ENCODE results near the gene NRK.
"Not testable (repeated sequence)": the region's sequence is repeated elsewhere in the genome, so short reads cannot be mapped to it uniquely, and the experiment has no call there.

NRK gene, protein sequence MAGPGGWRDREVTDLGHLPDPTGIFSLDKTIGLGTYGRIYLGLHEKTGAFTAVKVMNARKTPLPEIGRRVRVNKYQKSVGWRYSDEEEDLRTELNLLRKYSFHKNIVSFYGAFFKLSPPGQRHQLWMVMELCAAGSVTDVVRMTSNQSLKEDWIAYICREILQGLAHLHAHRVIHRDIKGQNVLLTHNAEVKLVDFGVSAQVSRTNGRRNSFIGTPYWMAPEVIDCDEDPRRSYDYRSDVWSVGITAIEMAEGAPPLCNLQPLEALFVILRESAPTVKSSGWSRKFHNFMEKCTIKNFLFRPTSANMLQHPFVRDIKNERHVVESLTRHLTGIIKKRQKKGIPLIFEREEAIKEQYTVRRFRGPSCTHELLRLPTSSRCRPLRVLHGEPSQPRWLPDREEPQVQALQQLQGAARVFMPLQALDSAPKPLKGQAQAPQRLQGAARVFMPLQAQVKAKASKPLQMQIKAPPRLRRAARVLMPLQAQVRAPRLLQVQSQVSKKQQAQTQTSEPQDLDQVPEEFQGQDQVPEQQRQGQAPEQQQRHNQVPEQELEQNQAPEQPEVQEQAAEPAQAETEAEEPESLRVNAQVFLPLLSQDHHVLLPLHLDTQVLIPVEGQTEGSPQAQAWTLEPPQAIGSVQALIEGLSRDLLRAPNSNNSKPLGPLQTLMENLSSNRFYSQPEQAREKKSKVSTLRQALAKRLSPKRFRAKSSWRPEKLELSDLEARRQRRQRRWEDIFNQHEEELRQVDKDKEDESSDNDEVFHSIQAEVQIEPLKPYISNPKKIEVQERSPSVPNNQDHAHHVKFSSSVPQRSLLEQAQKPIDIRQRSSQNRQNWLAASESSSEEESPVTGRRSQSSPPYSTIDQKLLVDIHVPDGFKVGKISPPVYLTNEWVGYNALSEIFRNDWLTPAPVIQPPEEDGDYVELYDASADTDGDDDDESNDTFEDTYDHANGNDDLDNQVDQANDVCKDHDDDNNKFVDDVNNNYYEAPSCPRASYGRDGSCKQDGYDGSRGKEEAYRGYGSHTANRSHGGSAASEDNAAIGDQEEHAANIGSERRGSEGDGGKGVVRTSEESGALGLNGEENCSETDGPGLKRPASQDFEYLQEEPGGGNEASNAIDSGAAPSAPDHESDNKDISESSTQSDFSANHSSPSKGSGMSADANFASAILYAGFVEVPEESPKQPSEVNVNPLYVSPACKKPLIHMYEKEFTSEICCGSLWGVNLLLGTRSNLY (N-terminal part only)

DNA sequence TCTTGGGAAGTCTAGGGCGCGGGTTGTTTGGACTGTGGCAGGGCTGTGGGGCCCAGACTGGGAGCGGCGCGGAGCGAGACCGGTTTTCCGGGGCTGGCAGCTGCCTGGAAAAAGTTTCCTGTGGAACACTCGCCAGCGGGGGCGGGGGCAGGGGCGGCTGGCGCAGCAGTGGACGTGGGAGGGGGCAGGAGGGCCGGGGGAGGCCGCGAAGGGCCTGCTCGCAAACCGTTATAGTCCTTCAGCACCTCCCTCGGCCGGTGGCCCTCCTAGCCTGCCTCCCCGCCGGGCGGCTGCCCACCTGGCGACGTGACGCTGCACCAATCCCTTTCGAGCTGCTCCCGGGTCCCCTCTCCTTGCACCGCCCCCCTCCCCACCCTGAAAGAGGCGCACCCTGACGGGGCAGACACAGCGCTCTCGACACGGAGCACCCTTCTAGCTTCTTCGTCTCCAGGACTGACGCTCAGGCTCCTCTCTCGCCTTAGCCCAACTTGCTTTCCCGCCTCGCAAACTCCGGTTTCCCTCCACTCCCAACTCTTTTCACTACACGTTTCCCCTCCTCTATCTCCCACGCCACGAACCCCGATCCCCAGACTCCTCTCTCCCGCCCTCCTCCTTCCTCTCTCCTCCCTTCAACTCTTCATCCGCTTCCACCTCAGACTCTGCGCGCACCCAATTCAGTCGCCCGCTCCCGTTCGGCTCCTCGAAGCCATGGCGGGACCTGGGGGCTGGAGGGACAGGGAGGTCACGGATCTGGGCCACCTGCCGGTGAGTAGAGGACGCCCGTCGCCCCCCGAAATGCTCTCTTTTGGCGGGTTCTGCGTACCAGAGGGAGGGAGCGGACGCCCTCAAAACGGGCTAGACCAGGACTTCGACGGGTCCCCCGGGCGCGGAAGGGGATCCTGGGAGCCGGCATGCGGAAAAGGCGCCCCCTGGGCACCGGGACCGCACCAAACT lies at the start of gene NRK:
Gene NRK, plus strand, starts transcription at position 402 of the 954 bp plus-strand sequence. Its CDS starts 307 bp downstream, at position 709.
- in situ Hi-C loops (cut with MboI; ENCODE audit: low pct_unique_long_range_greater_than_20kb, low sequenced_read_pairs, unreplicated experiment), result no loop called here
- no peak for DNase-seq (ENCODE audit: low spot score)
- TF ChIP-seq, protein P1, sequence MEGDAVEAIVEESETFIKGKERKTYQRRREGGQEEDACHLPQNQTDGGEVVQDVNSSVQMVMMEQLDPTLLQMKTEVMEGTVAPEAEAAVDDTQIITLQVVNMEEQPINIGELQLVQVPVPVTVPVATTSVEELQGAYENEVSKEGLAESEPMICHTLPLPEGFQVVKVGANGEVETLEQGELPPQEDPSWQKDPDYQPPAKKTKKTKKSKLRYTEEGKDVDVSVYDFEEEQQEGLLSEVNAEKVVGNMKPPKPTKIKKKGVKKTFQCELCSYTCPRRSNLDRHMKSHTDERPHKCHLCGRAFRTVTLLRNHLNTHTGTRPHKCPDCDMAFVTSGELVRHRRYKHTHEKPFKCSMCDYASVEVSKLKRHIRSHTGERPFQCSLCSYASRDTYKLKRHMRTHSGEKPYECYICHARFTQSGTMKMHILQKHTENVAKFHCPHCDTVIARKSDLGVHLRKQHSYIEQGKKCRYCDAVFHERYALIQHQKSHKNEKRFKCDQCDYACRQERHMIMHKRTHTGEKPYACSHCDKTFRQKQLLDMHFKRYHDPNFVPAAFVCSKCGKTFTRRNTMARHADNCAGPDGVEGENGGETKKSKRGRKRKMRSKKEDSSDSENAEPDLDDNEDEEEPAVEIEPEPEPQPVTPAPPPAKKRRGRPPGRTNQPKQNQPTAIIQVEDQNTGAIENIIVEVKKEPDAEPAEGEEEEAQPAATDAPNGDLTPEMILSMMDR (IDR thresholded peaks at IDR 0.05; ENCODE audit: extremely low read depth, insufficient read depth, missing control alignments), result no peak

DNA sequence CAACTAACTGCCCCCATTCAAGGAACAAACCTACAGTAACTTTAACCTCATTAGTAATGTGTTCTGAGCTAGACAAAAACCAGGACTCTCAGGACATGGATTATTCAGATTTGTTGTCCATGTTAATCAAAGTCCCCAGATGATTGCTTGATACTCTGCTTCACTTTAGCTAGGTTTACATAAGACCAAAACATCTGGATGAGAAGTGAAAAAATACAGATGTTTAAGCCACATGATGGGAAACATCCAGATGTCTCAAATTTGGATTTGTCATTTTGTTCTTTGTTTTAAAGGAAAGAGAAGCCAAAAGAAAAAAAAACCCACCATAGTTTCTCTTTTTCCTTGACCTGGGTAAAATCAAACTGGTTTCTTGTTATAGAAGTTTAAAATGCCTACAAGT lies 48.5 kb upstream of the NRK start:
- TF ChIP-seq, protein P1 (IDR thresholded peaks at IDR 0.05; ENCODE audit: extremely low read depth, insufficient read depth, missing control alignments), result no peak
- no peak for DNase-seq (ENCODE audit: low spot score)
- in situ Hi-C loops (cut with MboI; ENCODE audit: low pct_unique_long_range_greater_than_20kb, low sequenced_read_pairs, unreplicated experiment), result no loop called here

DNA sequence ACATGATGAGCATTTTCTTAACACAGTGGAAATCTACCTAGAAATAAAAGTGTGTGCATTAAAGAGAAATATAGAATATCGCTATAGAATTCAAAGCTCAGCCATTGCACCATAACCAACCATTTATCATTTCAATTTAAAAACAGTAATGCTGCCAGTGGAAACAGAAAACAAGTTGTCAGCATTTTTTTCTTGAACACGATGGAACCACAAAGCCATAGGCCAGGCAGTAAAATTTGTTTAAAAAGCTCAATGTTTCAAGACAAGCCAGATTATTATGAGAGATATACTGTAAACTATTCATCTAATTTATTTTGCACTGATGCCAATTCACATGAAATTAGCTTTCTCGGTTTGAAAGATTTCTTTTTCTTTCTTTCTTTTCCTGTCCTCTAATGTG lies 46.7 kb upstream of the NRK start:
- in situ Hi-C loops (cut with MboI; ENCODE audit: low pct_unique_long_range_greater_than_20kb, low sequenced_read_pairs, unreplicated experiment), result no loop called here

DNA sequence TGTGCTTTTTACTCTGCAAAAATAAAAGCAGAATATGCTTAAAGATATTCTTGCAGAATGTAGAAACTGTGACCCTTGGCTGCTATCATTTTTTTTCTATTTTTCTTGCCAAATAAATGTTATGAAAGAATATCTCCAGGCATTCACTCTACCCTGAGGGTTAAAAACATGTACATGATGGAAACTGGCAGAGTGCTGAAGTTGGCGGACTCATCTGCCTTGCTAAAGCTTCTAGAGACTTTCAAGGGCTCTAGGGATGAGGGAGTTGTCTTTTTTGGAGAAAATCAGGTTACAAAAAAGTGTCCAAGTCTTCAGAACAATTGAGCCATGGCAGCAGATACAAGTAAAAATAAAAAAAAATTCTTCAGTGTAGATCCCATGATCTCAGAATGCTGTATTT lies 40.5 kb upstream of the NRK start:
- no peak for DNase-seq (ENCODE audit: low spot score)
- TF ChIP-seq, protein P1 (IDR thresholded peaks at IDR 0.05; ENCODE audit: extremely low read depth, insufficient read depth, missing control alignments), result no peak
- in situ Hi-C loops (cut with MboI; ENCODE audit: low pct_unique_long_range_greater_than_20kb, low sequenced_read_pairs, unreplicated experiment), result no loop called here

More for the DNA sequence above, 46.7 kb upstream of the NRK start:
- DNase-seq (ENCODE audit: low spot score), result no peak
- TF ChIP-seq, protein P1 (IDR thresholded peaks at IDR 0.05; ENCODE audit: extremely low read depth, insufficient read depth, missing control alignments), result no peak

DNA sequence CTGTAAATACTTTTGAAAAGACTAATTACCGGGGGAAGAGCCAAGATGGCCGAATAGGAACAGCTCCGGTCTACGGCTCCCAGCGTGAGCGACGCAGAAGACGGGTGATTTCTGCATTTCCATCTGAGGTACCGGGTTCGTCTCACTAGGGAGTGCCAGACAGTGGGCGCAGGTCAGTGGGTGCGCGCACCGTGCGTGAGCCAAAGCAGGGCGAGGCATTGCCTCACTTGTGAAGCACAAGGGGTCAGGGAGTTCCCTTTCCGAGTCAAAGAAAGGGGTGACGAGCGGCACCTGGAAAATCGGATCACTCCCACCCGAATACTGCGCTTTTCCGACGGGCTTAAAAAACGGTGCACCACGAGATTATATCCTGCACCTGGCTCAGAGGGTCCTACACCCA lies 25.5 kb upstream of the NRK start:
- DNase-seq (ENCODE audit: low spot score); in situ Hi-C loops (cut with MboI; ENCODE audit: low pct_unique_long_range_greater_than_20kb, low sequenced_read_pairs, unreplicated experiment): not testable (repeated sequence)

DNA sequence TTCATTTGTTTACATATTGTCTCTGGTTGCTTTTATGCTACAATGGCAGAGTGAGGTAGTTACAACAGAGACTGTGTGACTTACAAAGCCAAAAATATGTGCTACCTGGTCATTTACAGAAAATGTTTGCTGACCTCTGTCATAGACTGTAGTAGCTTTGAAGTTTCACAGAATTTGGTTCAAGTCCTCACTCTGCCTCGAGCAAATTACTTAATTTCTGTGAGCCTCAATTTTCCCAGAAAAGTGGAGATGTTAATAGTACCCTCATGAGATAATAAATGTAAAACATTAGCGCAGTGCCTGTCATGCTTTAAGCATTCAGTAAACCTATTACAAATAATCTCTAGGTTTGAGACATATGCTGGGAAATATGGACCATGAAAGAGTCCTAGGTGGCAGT lies 18.4 kb upstream of the NRK start:
- in situ Hi-C loops (cut with MboI; ENCODE audit: low pct_unique_long_range_greater_than_20kb, low sequenced_read_pairs, unreplicated experiment), result no loop called here
- no peak for DNase-seq (ENCODE audit: low spot score)
- TF ChIP-seq, protein P1 (IDR thresholded peaks at IDR 0.05; ENCODE audit: extremely low read depth, insufficient read depth, missing control alignments), result no peak

DNA sequence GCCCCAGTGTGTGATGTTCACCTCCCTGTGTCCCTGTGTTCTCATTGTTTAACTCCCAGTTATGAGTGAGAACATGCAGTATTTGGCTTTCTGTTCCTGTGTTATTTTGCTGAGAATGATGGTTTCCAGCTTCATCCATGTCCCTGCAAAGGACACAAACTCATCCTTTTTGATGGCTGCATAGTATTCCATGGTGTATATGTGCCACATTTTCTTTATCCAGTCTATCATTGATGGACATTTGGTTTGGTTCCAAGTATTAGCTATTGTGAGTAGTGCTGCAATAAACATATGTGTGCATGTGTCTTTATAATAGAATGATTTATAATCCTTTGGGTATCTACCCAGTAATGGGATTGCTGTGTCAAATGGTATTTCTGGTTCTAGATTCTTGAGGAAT lies 16.7 kb upstream of the NRK start:
- in situ Hi-C loops (cut with MboI; ENCODE audit: low pct_unique_long_range_greater_than_20kb, low sequenced_read_pairs, unreplicated experiment); DNase-seq (ENCODE audit: low spot score): not testable (repeated sequence)
